HG03442 (cell line): ENCODE data around the gene TBC1D5.

Experiments
- ATAC-seq: cut with Tn5 transposase; IDR thresholded peaks from one replicate; pipeline ENCODE4 v1.9.1; 2021; ENCODE audit warnings: mild to moderate bottlenecking, moderate library complexity; ENCODE audit not compliant: unreplicated experiment

Gene TBC1D5

GRCh38 chr3:17257269-17257668, 485.2 kb downstream of the TBC1D5 start:
- ATAC-seq, result no peak

GRCh38 chr3:17243621-17244020, 498.8 kb downstream of the TBC1D5 start:
- ATAC-seq, result no peak

GRCh38 chr3:17239417-17239816, 503.0 kb downstream of the TBC1D5 start:
- ATAC-seq, result no peak

GRCh38 chr3:17238023-17238422, 504.4 kb downstream of the TBC1D5 start:
- no peak for ATAC-seq

GRCh38 chr3:17235310-17235709, 507.1 kb downstream of the TBC1D5 start:
- ATAC-seq, result no peak

GRCh38 chr3:17234382-17234781, 508.0 kb downstream of the TBC1D5 start:
- ATAC-seq, result no peak

- ATAC-seq, result peak; percentile 83
These were observed 509.0 kb downstream of the TBC1D5 start for GRCh38 chr3:17233398-17233800.

- ATAC-seq, result peak; percentile 38
These were observed 510.0 kb downstream of the TBC1D5 start for GRCh38 chr3:17232442-17232841.

- ATAC-seq, result no peak
These were observed 510.7 kb downstream of the TBC1D5 start for GRCh38 chr3:17231537-17232261.

- no peak for ATAC-seq
These were observed 515.0 kb downstream of the TBC1D5 start for GRCh38 chr3:17227472-17227871.

GRCh38 chr3:17221529-17221928, 520.9 kb downstream of the TBC1D5 start:
- no peak for ATAC-seq

- ATAC-seq, result no peak
These were observed 522.8 kb downstream of the TBC1D5 start for GRCh38 chr3:17219593-17219992.

- no peak for ATAC-seq
These were observed 523.8 kb downstream of the TBC1D5 start for GRCh38 chr3:17218587-17218986.

- no peak for ATAC-seq
These were observed 524.8 kb downstream of the TBC1D5 start for GRCh38 chr3:17217588-17217987.

GRCh38 chr3:17213102-17213501, 529.3 kb downstream of the TBC1D5 start:
- no peak for ATAC-seq

- ATAC-seq, result no peak
These were observed 534.5 kb downstream of the TBC1D5 start for GRCh38 chr3:17207979-17208378.

GRCh38 chr3:17207019-17207418, 535.4 kb downstream of the TBC1D5 start:
- ATAC-seq, result no peak

GRCh38 chr3:17204049-17204650, 538.3 kb downstream of the TBC1D5 start:
- ATAC-seq, result no peak

- ATAC-seq, result no peak
These were observed 540.9 kb downstream of the TBC1D5 start for GRCh38 chr3:17201538-17201937.

GRCh38 chr3:17195856-17196604, 546.4 kb downstream of the TBC1D5 start:
- ATAC-seq, result peak; percentile 83

- ATAC-seq, result peak; percentile 90
These were observed 547.2 kb downstream of the TBC1D5 start for GRCh38 chr3:17195192-17195611.

- ATAC-seq, result no peak
These were observed 548.3 kb downstream of the TBC1D5 start for GRCh38 chr3:17194116-17194515.
